Endothelial cell of umbilical vein (primary cell): ENCODE results near the gene CNNM3.

Experiments
- EZH2 ChIP-seq: IDR thresholded peaks from 2 replicates; pipeline ENCODE4 v1.6.1; 2012; ENCODE audit warnings: borderline replicate concordance, low read depth, mild to moderate bottlenecking, moderate library complexity, low read length, inconsistent platforms; ENCODE audit not compliant: severe bottlenecking
- TF ChIP-seq, protein P1 (sequence below), 2 donors: IDR thresholded peaks; 1 replicate in 1 of 2; 2 replicates in 1 of 2; pipeline ENCODE4 v1.5.1; 2011; ENCODE audit warnings: low read length in 2 of 2, mild to moderate bottlenecking in 2 of 2, moderate library complexity in 2 of 2, control low read depth in 1 of 2, inconsistent platforms in 1 of 2, low read depth in 1 of 2; ENCODE audit not compliant: insufficient read depth in 1 of 2; ENCODE audit errors: extremely low read depth in 1 of 2

DNA sequence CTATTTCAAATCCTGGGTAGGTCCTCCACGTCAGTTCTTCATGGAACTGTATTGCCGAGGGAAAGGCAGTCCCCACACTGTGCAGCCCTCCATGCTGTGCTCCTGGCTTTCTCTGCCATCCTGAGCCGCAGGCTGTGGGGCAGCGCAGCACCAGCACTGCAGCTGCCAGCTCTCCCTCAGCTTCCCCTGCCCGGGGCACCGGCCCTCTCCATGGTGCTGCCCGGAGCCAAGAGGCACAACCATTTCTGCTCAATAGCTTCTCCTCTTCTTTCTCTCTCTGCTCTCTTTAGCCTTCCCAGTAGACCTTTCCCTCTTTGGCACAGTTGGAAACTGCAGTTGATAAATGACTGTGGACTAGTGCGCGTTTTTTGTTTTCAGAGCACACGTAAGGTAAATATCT, 15.6 kb downstream of the CNNM3 start:
- TF ChIP-seq, protein P1, sequence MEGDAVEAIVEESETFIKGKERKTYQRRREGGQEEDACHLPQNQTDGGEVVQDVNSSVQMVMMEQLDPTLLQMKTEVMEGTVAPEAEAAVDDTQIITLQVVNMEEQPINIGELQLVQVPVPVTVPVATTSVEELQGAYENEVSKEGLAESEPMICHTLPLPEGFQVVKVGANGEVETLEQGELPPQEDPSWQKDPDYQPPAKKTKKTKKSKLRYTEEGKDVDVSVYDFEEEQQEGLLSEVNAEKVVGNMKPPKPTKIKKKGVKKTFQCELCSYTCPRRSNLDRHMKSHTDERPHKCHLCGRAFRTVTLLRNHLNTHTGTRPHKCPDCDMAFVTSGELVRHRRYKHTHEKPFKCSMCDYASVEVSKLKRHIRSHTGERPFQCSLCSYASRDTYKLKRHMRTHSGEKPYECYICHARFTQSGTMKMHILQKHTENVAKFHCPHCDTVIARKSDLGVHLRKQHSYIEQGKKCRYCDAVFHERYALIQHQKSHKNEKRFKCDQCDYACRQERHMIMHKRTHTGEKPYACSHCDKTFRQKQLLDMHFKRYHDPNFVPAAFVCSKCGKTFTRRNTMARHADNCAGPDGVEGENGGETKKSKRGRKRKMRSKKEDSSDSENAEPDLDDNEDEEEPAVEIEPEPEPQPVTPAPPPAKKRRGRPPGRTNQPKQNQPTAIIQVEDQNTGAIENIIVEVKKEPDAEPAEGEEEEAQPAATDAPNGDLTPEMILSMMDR (IDR thresholded peaks at IDR 0.05; ENCODE audit: extremely low read depth in 1 of 2, insufficient read depth in 1 of 2, low read depth in 1 of 2, low read length in 2 of 2) = no peak
- no peak for TF ChIP-seq EZH2
